ENCODE data around the gene ERBB2. TPM values are rescaled to one million over a fixed set of nuclear protein-coding genes. Genes with fewer than 3 reads are reported as not detected.

ERBB2 gene
- total and polyA plus RNA-seq, 2 experiments from 2014 or later = 46.2 to 196 TPM

DNA sequence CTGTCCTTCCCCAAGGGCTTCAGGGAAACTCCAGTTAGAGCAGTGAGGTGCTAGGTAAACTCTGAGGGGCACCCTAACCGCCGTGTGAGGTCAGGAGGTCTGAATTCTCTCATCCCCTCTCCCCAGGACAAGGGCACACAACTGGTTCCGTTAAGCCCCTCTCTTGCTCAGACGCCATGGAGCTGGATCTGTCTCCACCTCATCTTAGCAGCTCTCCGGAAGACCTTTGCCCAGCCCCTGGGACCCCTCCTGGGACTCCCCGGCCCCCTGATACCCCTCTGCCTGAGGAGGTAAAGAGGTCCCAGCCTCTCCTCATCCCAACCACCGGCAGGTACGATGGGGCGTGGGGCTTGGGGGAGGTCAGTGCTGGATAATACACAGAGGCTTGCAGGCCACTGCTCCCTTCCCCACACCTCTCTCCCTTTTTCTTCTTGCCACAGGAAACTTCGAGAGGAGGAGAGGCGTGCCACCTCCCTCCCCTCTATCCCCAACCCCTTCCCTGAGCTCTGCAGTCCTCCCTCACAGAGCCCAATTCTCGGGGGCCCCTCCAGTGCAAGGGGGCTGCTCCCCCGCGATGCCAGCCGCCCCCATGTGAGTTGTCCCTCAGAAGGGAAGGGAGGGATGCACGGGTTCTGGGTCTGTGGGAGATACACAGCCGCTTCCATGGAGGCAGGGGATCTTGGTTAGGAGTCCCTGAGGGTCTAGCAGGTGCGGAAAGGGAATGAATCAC is 42.4 kb downstream of the ERBB2 start:
- no peak overlapping the region for H3K4me2 ChIP-seq
- DNase-seq (ENCODE audit: low spot score) (no peak), ATAC-seq (no peak)
- no peak overlapping the region for H3K27ac ChIP-seq (ENCODE audit: low read depth)
- H3K4me3 Mint-ChIP-seq = no peak overlapping the region
- no peak overlapping the region for H3K27ac Mint-ChIP-seq
- peaks cover 24% of the 10 kb centered on the region for H3K4me1 Mint-ChIP-seq
- peaks cover 22% of the 10 kb centered on the region for H3K4me1 ChIP-seq (ENCODE audit: insufficient read depth)
- peaks cover 22% of the 10 kb centered on the region for H3F3A ChIP-seq (replicated peaks; ENCODE audit: low read depth)
- no peak overlapping the region for H3K4me3 ChIP-seq
- H3K9me3 Mint-ChIP-seq = no peaks in the 10 kb centered on the region
- peaks cover 18% of the 10 kb centered on the region for H3K79me2 ChIP-seq (replicated peaks; ENCODE audit: insufficient read depth)
- H4K20me1 ChIP-seq (replicated peaks; ENCODE audit: insufficient read depth) = no peaks in the 10 kb centered on the region
- no peaks in the 10 kb centered on the region for H3K27me3 ChIP-seq (ENCODE audit: insufficient read depth)
- H3K36me3 ChIP-seq (ENCODE audit: insufficient read depth) = no peaks in the 10 kb centered on the region
- H3K36me3 Mint-ChIP-seq (ENCODE audit: low read depth) = peaks cover 36% of the 10 kb centered on the region
- no peak overlapping the region for H2AFZ ChIP-seq
- TF ChIP-seq EZH2 (IDR thresholded peaks at IDR 0.05; ENCODE audit: low read depth, unreplicated experiment) = no peak
- no peak for TF ChIP-seq ZNF331 (CRISPR knock-in tag; IDR thresholded peaks at IDR 0.05; ENCODE audit: low read depth)
- TF ChIP-seq POLR2AphosphoS5 (IDR thresholded peaks at IDR 0.05; ENCODE audit: low read depth) = no peak
- TF ChIP-seq ZNF114 (CRISPR knock-in tag; IDR thresholded peaks at IDR 0.05) = no peak
- no peak for TF ChIP-seq NANOG (IDR thresholded peaks at IDR 0.05; ENCODE audit: borderline replicate concordance)
- no peak for TF ChIP-seq REST (IDR thresholded peaks at IDR 0.05; ENCODE audit: unreplicated experiment)
- TF ChIP-seq ETS1 (IDR thresholded peaks at IDR 0.05) = no peak
- no peak for TF ChIP-seq CREB1 (CRISPR knock-in tag; IDR thresholded peaks at IDR 0.05; ENCODE audit: low read depth)
- no peak for TF ChIP-seq JUNB (IDR thresholded peaks at IDR 0.05; ENCODE audit: unreplicated experiment)
- TF ChIP-seq, protein P1, sequence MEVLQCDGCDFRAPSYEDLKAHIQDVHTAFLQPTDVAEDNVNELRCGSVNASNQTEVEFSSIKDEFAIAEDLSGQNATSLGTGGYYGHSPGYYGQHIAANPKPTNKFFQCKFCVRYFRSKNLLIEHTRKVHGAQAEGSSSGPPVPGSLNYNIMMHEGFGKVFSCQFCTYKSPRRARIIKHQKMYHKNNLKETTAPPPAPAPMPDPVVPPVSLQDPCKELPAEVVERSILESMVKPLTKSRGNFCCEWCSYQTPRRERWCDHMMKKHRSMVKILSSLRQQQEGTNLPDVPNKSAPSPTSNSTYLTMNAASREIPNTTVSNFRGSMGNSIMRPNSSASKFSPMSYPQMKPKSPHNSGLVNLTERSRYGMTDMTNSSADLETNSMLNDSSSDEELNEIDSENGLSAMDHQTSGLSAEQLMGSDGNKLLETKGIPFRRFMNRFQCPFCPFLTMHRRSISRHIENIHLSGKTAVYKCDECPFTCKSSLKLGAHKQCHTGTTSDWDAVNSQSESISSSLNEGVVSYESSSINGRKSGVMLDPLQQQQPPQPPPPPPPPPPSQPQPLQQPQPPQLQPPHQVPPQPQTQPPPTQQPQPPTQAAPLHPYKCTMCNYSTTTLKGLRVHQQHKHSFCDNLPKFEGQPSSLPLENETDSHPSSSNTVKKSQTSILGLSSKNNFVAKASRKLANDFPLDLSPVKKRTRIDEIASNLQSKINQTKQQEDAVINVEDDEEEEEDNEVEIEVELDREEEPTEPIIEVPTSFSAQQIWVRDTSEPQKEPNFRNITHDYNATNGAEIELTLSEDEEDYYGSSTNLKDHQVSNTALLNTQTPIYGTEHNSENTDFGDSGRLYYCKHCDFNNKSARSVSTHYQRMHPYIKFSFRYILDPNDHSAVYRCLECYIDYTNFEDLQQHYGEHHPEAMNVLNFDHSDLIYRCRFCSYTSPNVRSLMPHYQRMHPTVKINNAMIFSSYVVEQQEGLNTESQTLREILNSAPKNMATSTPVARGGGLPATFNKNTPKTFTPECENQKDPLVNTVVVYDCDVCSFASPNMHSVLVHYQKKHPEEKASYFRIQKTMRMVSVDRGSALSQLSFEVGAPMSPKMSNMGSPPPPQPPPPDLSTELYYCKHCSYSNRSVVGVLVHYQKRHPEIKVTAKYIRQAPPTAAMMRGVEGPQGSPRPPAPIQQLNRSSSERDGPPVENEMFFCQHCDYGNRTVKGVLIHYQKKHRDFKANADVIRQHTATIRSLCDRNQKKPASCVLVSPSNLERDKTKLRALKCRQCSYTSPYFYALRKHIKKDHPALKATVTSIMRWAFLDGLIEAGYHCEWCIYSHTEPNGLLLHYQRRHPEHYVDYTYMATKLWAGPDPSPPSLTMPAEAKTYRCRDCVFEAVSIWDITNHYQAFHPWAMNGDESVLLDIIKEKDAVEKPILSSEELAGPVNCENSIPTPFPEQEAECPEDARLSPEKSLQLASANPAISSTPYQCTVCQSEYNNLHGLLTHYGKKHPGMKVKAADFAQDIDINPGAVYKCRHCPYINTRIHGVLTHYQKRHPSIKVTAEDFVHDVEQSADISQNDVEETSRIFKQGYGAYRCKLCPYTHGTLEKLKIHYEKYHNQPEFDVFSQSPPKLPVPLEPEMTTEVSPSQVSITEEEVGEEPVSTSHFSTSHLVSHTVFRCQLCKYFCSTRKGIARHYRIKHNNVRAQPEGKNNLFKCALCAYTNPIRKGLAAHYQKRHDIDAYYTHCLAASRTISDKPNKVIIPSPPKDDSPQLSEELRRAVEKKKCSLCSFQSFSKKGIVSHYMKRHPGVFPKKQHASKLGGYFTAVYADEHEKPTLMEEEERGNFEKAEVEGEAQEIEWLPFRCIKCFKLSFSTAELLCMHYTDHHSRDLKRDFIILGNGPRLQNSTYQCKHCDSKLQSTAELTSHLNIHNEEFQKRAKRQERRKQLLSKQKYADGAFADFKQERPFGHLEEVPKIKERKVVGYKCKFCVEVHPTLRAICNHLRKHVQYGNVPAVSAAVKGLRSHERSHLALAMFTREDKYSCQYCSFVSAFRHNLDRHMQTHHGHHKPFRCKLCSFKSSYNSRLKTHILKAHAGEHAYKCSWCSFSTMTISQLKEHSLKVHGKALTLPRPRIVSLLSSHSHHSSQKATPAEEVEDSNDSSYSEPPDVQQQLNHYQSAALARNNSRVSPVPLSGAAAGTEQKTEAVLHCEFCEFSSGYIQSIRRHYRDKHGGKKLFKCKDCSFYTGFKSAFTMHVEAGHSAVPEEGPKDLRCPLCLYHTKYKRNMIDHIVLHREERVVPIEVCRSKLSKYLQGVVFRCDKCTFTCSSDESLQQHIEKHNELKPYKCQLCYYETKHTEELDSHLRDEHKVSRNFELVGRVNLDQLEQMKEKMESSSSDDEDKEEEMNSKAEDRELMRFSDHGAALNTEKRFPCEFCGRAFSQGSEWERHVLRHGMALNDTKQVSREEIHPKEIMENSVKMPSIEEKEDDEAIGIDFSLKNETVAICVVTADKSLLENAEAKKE (CRISPR knock-in tag; IDR thresholded peaks at IDR 0.05) = no peak
- no peak for TF ChIP-seq STAT1 (IDR thresholded peaks at IDR 0.05; ENCODE audit: unreplicated experiment)
- TF ChIP-seq EZH2phosphoT487 (IDR thresholded peaks at IDR 0.05; ENCODE audit: unreplicated experiment) = no peak
- TF ChIP-seq, protein P2, sequence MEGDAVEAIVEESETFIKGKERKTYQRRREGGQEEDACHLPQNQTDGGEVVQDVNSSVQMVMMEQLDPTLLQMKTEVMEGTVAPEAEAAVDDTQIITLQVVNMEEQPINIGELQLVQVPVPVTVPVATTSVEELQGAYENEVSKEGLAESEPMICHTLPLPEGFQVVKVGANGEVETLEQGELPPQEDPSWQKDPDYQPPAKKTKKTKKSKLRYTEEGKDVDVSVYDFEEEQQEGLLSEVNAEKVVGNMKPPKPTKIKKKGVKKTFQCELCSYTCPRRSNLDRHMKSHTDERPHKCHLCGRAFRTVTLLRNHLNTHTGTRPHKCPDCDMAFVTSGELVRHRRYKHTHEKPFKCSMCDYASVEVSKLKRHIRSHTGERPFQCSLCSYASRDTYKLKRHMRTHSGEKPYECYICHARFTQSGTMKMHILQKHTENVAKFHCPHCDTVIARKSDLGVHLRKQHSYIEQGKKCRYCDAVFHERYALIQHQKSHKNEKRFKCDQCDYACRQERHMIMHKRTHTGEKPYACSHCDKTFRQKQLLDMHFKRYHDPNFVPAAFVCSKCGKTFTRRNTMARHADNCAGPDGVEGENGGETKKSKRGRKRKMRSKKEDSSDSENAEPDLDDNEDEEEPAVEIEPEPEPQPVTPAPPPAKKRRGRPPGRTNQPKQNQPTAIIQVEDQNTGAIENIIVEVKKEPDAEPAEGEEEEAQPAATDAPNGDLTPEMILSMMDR (conservative IDR thresholded peaks at IDR 0.05; ENCODE audit: low read depth in 2 of 2) = no peak
- H3K27me3 Mint-ChIP-seq (ENCODE audit: insufficient read depth, low read depth, poor library complexity) = peaks cover 21% of the 10 kb centered on the region
- no peaks in the 10 kb centered on the region for H3K9me2 ChIP-seq (ENCODE audit: insufficient read depth)

All from GM23338 (cell line).